ENCODE measurements around the gene KCNA10. TPM values are rescaled to one million over a fixed set of nuclear protein-coding genes. Genes with fewer than 3 reads are reported as not detected.
A peak's percentile ranks its signal among the peaks of the same experiment; 100 is the strongest.

The KCNA10 gene
- total RNA-seq (2014; rRNA removed; shearing (Covaris generic)): not detected in 2 replicates
- 0.03 TPM in 2 replicates for polyA plus RNA-seq (2015; cell fraction: cytosol; rRNA removed)
- not detected in 2 replicates for polyA plus RNA-seq (2015; cell fraction: nucleus; rRNA removed)

- no peak for DNase-seq (ENCODE audit: low read depth)
Measured at GRCh38 chr1:110519125-110519810, at the start of gene KCNA10. KCNA10 (minus strand) TSS chr1:110519175; CDS start chr1:110518787, 388 bp downstream.

DNA sequence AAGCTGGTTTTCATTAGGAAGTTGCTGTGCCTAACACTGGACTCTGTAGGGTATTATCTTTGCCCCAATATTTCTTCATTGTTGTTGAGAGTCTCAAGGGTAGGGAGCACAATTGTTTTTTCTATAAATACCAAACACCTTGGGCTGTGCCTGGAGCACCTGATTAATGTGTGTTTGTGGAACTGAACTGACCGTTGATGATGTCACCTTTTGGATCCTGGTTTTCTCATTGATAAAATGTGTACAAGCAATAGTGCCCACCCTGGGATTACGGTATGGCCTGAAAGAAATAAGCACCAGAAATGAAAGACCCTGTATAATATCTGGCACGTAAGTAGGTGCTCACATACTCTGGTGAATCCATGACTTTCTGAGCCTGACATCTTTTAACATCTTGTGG is 47.9 kb upstream of the KCNA10 start:
- DNase-seq (ENCODE audit: low read depth): no peak

- no peak for DNase-seq (ENCODE audit: low read depth)
Measured at GRCh38 chr1:110565565-110565964, 46.6 kb upstream of the KCNA10 start.

DNA sequence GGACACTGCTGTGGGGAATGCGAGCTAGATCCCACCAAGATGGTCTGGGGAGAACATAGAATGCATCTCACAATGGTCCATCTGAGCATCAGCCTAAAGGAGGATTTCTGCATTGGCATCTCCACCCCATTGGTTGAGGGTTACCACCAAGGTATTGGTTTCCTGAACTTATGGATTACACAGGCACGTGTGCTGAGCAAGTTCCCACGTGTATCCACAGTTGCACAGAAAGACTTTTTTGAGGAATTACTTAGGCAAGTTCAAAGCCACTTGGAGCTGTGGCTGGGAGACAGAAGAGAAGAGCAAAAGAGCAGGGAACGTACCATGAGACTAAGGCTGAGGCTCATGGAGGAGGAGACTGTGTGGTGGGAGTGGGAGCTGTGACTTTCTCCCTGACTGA is 44.1 kb upstream of the KCNA10 start:
- no peak for DNase-seq (ENCODE audit: low read depth)

DNA sequence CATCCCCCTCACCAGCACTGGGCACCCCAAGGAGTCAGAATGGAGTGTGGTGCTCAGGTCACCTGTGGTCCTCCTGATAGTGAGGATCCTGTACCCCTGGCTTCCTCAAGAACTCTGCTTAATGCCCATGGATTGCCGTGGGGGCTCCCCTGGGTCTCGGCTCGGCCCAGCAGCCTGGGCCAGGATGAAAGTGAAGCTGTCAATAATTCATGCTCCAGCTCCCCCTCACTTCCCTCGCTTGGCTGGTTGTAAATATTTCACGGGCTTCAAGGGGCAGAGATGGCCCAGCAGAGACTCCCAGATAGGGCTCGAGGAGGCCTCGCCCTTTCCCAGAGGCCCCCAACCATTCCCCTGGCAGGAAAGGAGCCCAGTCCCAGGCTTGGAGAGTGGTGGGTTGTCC is 42.6 kb upstream of the KCNA10 start:
- no peak for DNase-seq (ENCODE audit: low read depth)

- DNase-seq (ENCODE audit: low read depth): peak; percentile 54
Measured at GRCh38 chr1:110559157-110559556, 40.2 kb upstream of the KCNA10 start.

DNA sequence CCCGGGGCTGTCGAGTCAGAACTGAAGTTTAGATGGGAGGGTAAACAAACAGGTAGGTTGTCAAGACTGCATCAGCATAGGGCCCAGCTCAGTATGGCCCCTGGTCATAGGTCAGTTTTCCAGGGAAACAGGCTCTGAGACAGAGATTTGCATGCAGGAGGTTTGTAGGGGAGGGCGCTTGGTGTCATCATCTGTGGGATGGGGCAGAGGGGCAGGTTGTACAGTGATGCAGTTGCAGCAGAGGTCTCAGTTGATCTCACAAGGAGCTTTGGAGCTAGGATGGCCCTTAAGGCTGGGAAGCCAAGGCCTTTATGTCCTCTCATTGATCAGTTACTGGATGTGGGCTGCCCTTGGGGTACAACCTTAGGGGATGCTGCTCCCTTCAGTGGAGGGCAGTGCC is 38.5 kb upstream of the KCNA10 start:
- no peak for DNase-seq (ENCODE audit: low read depth)

GRCh38 chr1:110556471-110556807 is 37.5 kb upstream of the KCNA10 start:
- no peak for DNase-seq (ENCODE audit: low read depth)

DNA sequence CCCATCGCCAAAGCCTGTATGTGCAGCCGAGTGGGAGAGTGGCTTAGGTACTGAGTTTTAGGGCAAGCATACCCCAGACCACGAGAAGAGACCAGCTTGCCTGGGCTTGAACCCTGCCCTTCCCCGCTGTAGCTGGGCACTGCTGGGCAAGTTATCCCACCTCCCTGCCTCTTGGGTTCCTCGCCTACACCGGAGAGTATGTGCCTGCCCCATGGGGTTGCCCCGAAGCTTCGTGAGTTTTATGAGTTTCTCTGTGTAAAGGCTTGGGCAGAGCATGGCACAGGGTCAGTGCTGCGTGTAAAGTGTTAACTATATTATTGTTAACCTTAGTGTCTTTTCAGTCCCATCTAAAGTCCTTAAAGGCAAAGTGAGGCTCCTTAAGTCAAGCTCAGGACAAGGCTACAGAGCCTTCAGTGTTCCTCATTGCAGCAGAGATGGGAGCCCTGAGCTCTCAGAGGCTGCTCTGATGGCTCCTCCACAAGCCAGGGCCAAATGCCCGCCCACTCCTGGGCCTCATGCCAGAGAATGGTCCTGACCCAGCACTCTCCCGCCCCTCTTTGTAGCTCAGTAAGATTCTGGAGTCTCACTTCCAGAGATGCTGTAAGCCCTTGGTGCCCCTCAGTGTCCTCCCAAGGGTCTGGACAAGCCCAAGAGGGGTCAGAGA is 37.0 kb upstream of the KCNA10 start:
- DNase-seq (ENCODE audit: low read depth): peak; percentile 20

- DNase-seq (ENCODE audit: low read depth): no peak
Measured at GRCh38 chr1:110554871-110555801, 36.2 kb upstream of the KCNA10 start.

- no peak for DNase-seq (ENCODE audit: low read depth)
Measured at GRCh38 chr1:110551278-110551809, 32.4 kb upstream of the KCNA10 start.

- no peak for DNase-seq (ENCODE audit: low read depth)
Measured at GRCh38 chr1:110549831-110550230, 30.9 kb upstream of the KCNA10 start.

DNA sequence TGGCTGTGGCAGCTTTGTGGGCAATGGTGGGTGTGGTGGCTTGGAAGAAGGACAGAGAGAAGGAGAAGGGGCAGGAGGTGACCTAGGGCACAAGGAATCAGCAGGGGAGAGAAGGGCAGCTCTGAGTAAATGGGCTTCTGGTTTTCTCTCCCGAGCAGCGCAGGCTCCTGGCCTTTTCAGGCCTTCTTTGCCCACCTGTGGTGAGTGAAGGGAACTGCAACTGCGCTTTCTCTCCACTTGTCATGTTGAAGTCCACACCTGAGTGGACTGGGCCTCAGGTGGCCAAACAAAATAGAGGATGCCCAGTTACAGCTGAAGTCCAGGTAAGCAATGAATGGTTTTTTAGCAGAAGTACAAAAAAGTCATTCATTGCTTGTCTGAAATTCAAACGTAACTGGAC is 29.4 kb upstream of the KCNA10 start:
- DNase-seq (ENCODE audit: low read depth): no peak

DNA sequence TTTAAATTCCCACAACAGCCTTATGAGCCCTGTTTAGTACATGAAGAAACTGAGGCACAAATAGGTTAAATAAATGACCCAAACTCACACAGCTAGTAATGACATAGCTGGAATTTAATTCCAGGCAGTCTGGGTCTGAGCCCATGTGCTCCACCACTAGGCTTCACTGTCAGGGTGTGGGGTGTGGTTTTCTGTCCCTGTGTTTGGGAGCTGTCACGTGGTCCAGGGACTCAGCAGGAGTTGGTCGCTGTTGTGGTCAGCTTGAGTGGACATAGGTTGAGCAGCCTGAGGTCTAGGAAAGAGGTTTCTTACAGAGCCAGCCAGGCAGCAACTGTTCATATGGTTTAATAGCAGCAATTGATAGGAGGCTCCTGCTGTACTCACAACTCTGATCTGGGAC is 28.0 kb upstream of the KCNA10 start:
- no peak for DNase-seq (ENCODE audit: low read depth)

DNA sequence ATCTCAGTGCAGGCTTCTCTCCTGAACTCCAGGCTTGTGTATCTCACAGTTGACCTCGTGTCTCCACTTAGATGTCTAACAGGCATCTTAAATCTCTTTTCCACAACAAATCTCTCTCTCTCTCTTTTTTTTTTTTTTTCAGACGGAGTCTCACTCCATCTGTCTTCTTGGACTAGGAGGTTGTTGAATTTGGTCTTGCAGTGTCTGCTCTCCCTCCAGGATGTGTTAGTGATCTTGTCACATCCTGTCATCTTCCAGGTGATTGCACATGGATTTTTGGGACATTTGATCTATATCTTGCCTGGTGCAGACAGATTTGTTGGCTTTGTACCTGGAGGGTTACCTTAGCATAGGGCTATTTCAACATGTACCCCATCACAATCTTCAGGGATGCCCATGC is 26.5 kb upstream of the KCNA10 start:
- DNase-seq (ENCODE audit: low read depth): no peak

DNA sequence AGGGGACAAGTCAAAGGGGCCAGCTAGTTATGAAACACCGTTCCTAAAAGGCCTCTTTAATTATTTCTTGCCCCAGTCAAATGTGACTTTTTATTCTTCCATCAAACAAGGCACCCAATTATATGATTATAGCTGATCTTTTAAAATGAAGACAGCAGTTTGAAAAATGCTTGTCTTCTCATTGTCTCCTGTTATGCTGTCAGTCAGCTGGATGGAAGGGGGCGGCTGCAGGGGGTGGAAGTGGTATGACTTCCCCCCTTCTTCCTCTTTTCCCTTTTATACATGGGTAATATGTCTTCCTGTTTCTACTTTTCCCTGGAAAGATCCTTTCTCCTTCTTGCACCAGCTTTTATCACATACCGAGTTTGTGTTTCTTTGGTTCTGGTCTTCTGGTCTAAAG is 25.8 kb upstream of the KCNA10 start:
- no peak for DNase-seq (ENCODE audit: low read depth)

- no peak for DNase-seq (ENCODE audit: low read depth)
Measured at GRCh38 chr1:110542725-110543124, 23.8 kb upstream of the KCNA10 start.

DNA sequence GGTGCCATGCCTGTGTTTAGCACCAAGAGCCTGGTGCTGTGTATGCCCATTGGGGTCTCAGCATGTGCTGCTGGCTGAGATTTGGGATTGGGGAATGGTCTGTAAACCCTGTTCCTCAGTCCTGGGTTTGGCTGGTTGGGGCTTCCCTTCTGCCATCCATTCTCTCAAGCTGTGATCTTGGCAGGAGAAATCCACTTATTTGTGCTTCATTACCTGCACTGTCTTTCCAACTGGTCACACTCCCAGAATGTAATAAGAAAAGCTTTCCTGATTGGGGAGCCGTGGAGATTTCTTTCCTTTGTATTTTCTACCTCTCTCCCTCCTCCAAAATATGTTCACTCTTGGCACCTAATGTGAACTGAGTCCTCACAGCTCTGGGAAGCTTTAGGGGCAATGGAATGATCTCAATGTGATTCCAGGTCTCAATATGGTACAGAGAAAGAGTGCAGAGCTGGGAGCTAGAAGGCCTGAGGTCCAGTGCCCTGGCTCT is 23.0 kb upstream of the KCNA10 start:
- DNase-seq (ENCODE audit: low read depth): no peak

DNA sequence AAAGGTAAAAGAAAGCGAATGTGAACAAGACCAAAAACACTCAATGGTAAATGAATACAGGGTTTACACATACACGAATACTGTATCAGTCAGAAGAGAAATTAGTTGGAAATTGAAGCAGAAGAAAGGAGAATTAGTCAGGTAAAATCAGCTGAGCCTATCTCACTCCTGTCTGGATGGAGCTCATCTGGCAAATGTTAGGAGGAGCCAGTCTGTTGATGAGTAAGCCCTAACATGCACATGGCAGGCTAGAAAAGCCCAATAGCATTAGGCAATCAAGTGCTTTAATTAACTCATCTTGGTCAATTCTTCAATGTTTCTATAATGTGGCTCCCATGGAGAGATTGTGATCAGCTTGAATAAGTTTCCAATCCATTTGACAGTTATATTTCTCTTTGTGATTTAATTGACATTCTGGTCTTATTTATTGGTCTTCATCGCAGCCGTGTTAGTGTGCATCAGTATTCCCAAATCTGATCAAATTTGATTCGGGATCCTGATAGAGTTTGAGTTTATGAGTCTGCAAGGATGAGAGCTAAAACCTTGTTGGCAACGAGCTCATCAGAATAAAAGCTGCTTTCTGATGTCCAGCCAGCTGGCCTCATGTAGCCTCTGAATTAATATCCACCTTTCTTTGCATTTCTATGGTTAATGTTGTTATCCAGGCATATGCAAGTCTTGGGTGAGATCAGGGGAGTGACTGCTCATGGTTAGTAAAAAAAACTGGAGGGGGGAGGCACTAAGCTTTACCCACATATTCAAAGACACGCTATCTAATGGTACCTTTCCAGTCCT is 22.1 kb upstream of the KCNA10 start:
- DNase-seq (ENCODE audit: low read depth): no peak

GRCh38 chr1:110538921-110539320 is 19.9 kb upstream of the KCNA10 start:
- DNase-seq (ENCODE audit: low read depth): no peak

DNA sequence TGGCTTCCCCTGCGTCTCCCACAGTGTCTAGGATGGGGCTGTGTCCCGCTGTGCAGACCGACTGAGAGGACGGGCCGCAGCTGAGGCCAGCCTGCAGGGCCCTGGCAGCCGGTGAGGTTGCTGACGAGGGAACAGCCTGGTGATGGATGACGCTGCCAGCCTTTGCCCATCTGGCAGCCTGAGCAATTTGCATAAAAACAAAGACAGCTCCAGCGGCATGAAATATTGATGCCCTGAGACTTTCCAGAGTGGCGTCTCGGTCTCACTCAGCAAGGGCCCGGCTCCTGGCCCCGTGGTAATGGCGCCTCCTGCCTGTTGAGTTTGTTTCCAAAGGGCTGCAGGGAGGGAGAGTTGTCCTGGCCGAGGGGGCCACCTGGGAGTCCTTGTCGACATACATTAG is 19.1 kb upstream of the KCNA10 start:
- no peak for DNase-seq (ENCODE audit: low read depth)

All from HT1080 (cell line).